ENCODE results near the gene MUC6.

MUC6 gene

DNA sequence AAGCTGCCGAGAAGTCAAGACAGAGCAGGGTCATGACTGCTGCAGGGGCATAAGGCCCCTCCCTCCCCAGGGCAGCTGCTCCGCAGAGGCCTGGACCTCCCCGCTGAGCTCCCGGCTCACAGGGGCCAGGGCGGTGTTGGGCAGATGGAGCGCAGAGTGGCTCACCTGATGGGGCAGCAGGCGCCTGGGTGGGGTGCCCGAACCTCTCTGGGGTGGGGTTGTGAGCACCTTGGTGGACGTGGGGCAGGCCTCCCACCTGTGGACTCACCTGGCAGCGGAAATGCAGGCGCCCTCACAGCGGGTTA is 22.9 kb downstream of the MUC6 start:
- no peak overlapping the region for H3K27ac ChIP-seq (ENCODE audit: poor library complexity, severe bottlenecking)
- H3K4me3 ChIP-seq (ENCODE audit: severe bottlenecking), result no peak overlapping the region
- no peaks in the 10 kb centered on the region for H3K9me3 ChIP-seq (ENCODE audit: severe bottlenecking)
- H3K36me3 ChIP-seq (ENCODE audit: low read depth), result peaks cover 21% of the 10 kb centered on the region
- no peak for DNase-seq (ENCODE audit: low spot score)
- no peak for ATAC-seq (ENCODE audit: low read depth)
- H3K4me1 ChIP-seq (ENCODE audit: insufficient read depth, poor library complexity, severe bottlenecking), result no peaks in the 10 kb centered on the region
- no peaks in the 10 kb centered on the region for H3K27me3 ChIP-seq (ENCODE audit: insufficient read depth, poor library complexity, severe bottlenecking)
- TF ChIP-seq CTCF (IDR thresholded peaks at IDR 0.05; ENCODE audit: poor library complexity, severe bottlenecking), result no peak

DNA sequence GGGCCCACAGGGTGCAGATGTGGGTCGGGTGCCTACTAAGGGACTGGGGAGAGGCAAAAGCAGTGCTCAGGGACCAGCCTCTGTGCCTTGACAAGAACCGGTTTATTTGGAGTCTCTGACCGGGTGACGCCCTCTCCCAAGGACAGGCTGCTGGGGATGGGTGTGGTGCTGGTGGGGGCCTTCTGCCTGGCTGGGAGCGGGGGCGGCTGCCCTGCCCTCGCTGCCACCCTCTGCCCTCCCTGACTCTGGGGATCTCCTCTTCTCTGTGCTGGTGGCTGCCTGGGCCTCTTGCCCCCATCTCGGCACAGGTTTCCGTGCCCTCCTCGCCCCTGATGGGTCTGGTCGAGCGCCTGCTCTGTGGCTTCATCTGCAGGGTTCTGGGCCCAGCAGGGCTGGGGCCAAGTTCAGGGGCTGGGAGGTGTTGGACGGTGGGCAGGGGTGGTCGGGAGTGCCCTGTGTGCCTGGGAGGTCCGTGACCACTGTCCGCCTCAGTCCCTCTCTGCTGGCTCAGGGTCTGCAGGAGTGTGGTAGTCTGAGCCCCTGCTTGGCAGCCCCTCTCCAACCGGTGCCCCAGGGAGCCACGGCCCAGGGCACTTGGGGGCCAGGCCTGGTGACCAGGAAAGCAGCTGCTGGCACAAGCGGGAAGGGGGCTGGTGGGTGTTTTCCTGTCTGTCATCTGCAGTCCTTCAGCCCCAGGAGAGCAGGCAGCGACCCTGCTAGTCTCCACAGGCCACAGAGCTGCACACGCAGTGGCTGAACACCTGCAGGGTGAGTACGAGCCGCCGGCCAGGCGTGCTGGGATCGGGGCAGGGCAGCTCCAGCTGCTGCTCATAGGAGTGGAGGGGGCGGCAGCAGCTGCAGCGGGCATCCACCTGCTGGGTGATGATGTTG is 23.5 kb downstream of the MUC6 start:
- ATAC-seq (ENCODE audit: low read depth) (no peak), DNase-seq (ENCODE audit: low spot score) (no peak)
- TF ChIP-seq CTCF (IDR thresholded peaks at IDR 0.05; ENCODE audit: poor library complexity, severe bottlenecking), result no peak
- no peaks in the 10 kb centered on the region for H3K4me1 ChIP-seq (ENCODE audit: insufficient read depth, poor library complexity, severe bottlenecking)
- no peaks in the 10 kb centered on the region for H3K27me3 ChIP-seq (ENCODE audit: insufficient read depth, poor library complexity, severe bottlenecking)
- no peak overlapping the region for H3K27ac ChIP-seq (ENCODE audit: poor library complexity, severe bottlenecking)
- no peak overlapping the region for H3K4me3 ChIP-seq (ENCODE audit: severe bottlenecking)
- H3K36me3 ChIP-seq (ENCODE audit: low read depth), result peaks cover 23% of the 10 kb centered on the region
- H3K9me3 ChIP-seq (ENCODE audit: severe bottlenecking), result no peaks in the 10 kb centered on the region

GRCh38 chr11:1012291-1012690 is 24.2 kb downstream of the MUC6 start:
- H3K27ac ChIP-seq (ENCODE audit: poor library complexity, severe bottlenecking), result no peak overlapping the region
- ATAC-seq (ENCODE audit: low read depth) (no peak), DNase-seq (ENCODE audit: low spot score) (no peak)
- H3K4me3 ChIP-seq (ENCODE audit: severe bottlenecking), result no peak overlapping the region
- H3K9me3 ChIP-seq (ENCODE audit: severe bottlenecking), result no peaks in the 10 kb centered on the region
- no peak for TF ChIP-seq CTCF (IDR thresholded peaks at IDR 0.05; ENCODE audit: poor library complexity, severe bottlenecking)
- peaks cover 23% of the 10 kb centered on the region for H3K36me3 ChIP-seq (ENCODE audit: low read depth)
- H3K4me1 ChIP-seq (ENCODE audit: insufficient read depth, poor library complexity, severe bottlenecking), result no peaks in the 10 kb centered on the region
- no peaks in the 10 kb centered on the region for H3K27me3 ChIP-seq (ENCODE audit: insufficient read depth, poor library complexity, severe bottlenecking)

DNA sequence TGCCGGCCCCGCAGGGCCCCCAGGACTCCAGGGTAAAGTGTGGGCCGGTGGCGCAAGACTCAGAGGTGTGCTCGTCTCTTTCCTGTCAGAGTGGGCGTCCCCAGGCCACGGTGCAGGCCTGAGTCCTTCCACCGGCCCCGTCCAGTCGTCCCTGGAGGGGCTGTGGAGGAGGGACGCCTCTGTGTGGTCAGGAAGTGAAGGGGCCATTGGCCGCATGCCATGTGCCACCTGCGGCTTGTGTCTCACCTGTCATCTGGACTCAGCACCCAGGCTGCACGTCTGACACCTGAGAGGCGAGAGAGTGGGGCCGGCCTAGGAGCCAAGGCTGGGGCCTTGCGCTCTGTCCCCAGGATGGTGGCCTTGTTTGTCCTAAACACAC is 25.2 kb downstream of the MUC6 start:
- Histone ChIP-seq H3K4me1 (ENCODE audit: insufficient read depth, poor library complexity, severe bottlenecking) (no peaks in the 10 kb centered on the region), H3K36me3 (ENCODE audit: low read depth) (peaks cover 23% of the 10 kb centered on the region), H3K27ac (ENCODE audit: poor library complexity, severe bottlenecking) (no peak overlapping the region), H3K27me3 (ENCODE audit: insufficient read depth, poor library complexity, severe bottlenecking) (no peaks in the 10 kb centered on the region), H3K4me3 (ENCODE audit: severe bottlenecking) (no peak overlapping the region), H3K9me3 (ENCODE audit: severe bottlenecking) (no peaks in the 10 kb centered on the region)
- no peak for DNase-seq (ENCODE audit: low spot score)
- no peak for TF ChIP-seq CTCF (IDR thresholded peaks at IDR 0.05; ENCODE audit: poor library complexity, severe bottlenecking)
- no peak for ATAC-seq (ENCODE audit: low read depth)

Data from RWPE2 (cell line).